ENCODE data around the gene CEP135.

DNA sequence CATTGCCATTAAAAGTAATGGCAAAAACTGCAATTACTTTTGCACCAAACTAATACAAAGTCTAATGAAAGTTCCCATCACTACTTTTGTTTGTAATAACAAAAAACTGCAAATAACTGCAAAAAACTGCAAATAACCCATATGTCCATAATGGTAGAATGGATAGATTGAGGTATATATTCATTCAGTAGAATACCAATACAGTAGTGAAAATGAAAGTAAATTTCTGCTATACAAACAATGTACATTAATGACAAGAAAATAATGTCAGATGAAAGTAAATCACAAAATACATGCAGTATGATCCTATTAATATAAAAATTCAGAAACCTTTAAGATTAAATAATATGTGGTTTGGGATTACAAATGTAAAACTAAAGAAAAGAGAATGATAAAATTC is 41.3 kb upstream of the CEP135 start:
- TF ChIP-seq POLR2A (IDR thresholded peaks at IDR 0.05; ENCODE audit: low read depth, low read length) = no peak
- TF ChIP-seq POLR2AphosphoS5 (IDR thresholded peaks at IDR 0.05; ENCODE audit: low read depth, low read length) = no peak
- no peak for TF ChIP-seq SPI1 (IDR thresholded peaks at IDR 0.05; ENCODE audit: low read depth, low read length)
